ENCODE data around the gene EGFL8.

GRCh38 chr6:32167154-32167760 lies 2.9 kb downstream of the EGFL8 start:
- no peak for TF ChIP-seq CTCF (IDR thresholded peaks at IDR 0.05; ENCODE audit: control extremely low read depth in 1 of 3, insufficient read depth in 1 of 3, low read depth in 1 of 3, low read length in 3 of 3)
- TF ChIP-seq TAF1 (IDR thresholded peaks at IDR 0.05; ENCODE audit: low read depth, low read length), result no peak
- TF ChIP-seq CEBPB (IDR thresholded peaks at IDR 0.05; ENCODE audit: low read depth, low read length), result no peak
- TF ChIP-seq BRCA1 (IDR thresholded peaks at IDR 0.05; ENCODE audit: low read depth, low read length), result no peak
- TF ChIP-seq KDM1A (IDR thresholded peaks at IDR 0.05; ENCODE audit: borderline replicate concordance, low read length), result no peak

All from H1 (cell line).